ENCODE data around the gene CARS2. TPM values are rescaled to one million over a fixed set of nuclear protein-coding genes. Genes with fewer than 3 reads are reported as not detected.

Gene CARS2
- total and polyA plus RNA-seq, 2 of the 8 experiments (the other 6 are each of a cell fraction or from before 2014, with no cell fraction given), result 47.7 to 55.9 TPM

GRCh38 chr13:110636053-110636475 is 69.9 kb downstream of the CARS2 start (continued):
- TF ChIP-seq ATF2 (IDR thresholded peaks at IDR 0.05; ENCODE audit: low read length) (no peak), CHD2 (IDR thresholded peaks at IDR 0.05; ENCODE audit: low read length) (no peak), NRF1 (IDR thresholded peaks at IDR 0.05; ENCODE audit: low read depth, low read length) (no peak), BCL11A (IDR thresholded peaks at IDR 0.05; ENCODE audit: low read depth in 2 of 2, low read length in 2 of 2) (no peak), PHF8 (conservative IDR thresholded peaks at IDR 0.05; ENCODE audit: low read depth, low read length) (no peak), CEBPB (IDR thresholded peaks at IDR 0.05; ENCODE audit: low read depth, low read length) (no peak), SIRT6 (IDR thresholded peaks at IDR 0.05; ENCODE audit: low read length) (no peak)

Data from H1 (cell line).